ENCODE measurements around the gene MRPL36.

Gene MRPL36

GRCh38 chr5:1757511-1757910, 42.1 kb downstream of the MRPL36 start:
- no peaks in the 10 kb centered on the region for H3K27me3 ChIP-seq (ENCODE audit: control insufficient read depth, insufficient read depth, low read length, poor library complexity, severe bottlenecking)

GRCh38 chr5:1756481-1756880, 43.2 kb downstream of the MRPL36 start:
- no peaks in the 10 kb centered on the region for H3K36me3 ChIP-seq (ENCODE audit: control insufficient read depth, insufficient read depth, low read length)
- 79% methylated on average over 9 to 11 of the region's 11 CpGs for WGBS, 2 experiments
- no peaks in the 10 kb centered on the region for H3K27me3 ChIP-seq (ENCODE audit: control insufficient read depth, insufficient read depth, low read length, poor library complexity, severe bottlenecking)
- H3K4me3 ChIP-seq (ENCODE audit: insufficient read depth, low read depth, low read length) = no peak overlapping the region
- H3K27ac ChIP-seq (ENCODE audit: insufficient read depth, low read depth, low read length, poor library complexity, severe bottlenecking) = no peak overlapping the region
- no peaks in the 10 kb centered on the region for H3K4me1 ChIP-seq (ENCODE audit: control insufficient read depth, insufficient read depth, low read length)
- H3K9me3 ChIP-seq (ENCODE audit: control insufficient read depth, low read length) = no peaks in the 10 kb centered on the region

More at GRCh38 chr5:1757511-1757910, 42.1 kb downstream of the MRPL36 start:
- H3K27ac ChIP-seq (ENCODE audit: insufficient read depth, low read depth, low read length, poor library complexity, severe bottlenecking) = no peak overlapping the region
- H3K36me3 ChIP-seq (ENCODE audit: control insufficient read depth, insufficient read depth, low read length) = no peaks in the 10 kb centered on the region
- H3K4me1 ChIP-seq (ENCODE audit: control insufficient read depth, insufficient read depth, low read length) = no peaks in the 10 kb centered on the region
- H3K9me3 ChIP-seq (ENCODE audit: control insufficient read depth, low read length) = no peaks in the 10 kb centered on the region
- H3K4me3 ChIP-seq (ENCODE audit: insufficient read depth, low read depth, low read length) = no peak overlapping the region
- WGBS, 2 experiments = 88 to 90% methylated on average over 10 of the region's 10 CpGs

- no peaks in the 10 kb centered on the region for H3K9me3 ChIP-seq (ENCODE audit: control insufficient read depth, low read length)
- H3K27ac ChIP-seq (ENCODE audit: insufficient read depth, low read depth, low read length, poor library complexity, severe bottlenecking) = no peak overlapping the region
- no peak overlapping the region for H3K4me3 ChIP-seq (ENCODE audit: insufficient read depth, low read depth, low read length)
- H3K4me1 ChIP-seq (ENCODE audit: control insufficient read depth, insufficient read depth, low read length) = no peaks in the 10 kb centered on the region
- H3K27me3 ChIP-seq (ENCODE audit: control insufficient read depth, insufficient read depth, low read length, poor library complexity, severe bottlenecking) = no peaks in the 10 kb centered on the region
- 82% methylated on average over 14 of the region's 14 CpGs for WGBS, 2 experiments
- H3K36me3 ChIP-seq (ENCODE audit: control insufficient read depth, insufficient read depth, low read length) = no peaks in the 10 kb centered on the region
These were observed 44.2 kb downstream of the MRPL36 start for GRCh38 chr5:1755321-1755949.

- H3K27me3 ChIP-seq (ENCODE audit: control insufficient read depth, insufficient read depth, low read length, poor library complexity, severe bottlenecking) = no peaks in the 10 kb centered on the region
- no peaks in the 10 kb centered on the region for H3K4me1 ChIP-seq (ENCODE audit: control insufficient read depth, insufficient read depth, low read length)
- H3K36me3 ChIP-seq (ENCODE audit: control insufficient read depth, insufficient read depth, low read length) = no peaks in the 10 kb centered on the region
- no peak overlapping the region for H3K4me3 ChIP-seq (ENCODE audit: insufficient read depth, low read depth, low read length)
- no peaks in the 10 kb centered on the region for H3K9me3 ChIP-seq (ENCODE audit: control insufficient read depth, low read length)
- H3K27ac ChIP-seq (ENCODE audit: insufficient read depth, low read depth, low read length, poor library complexity, severe bottlenecking) = no peak overlapping the region
- 92 to 93% methylated on average over 14 of the region's 14 CpGs for WGBS, 2 experiments
These were observed 45.0 kb downstream of the MRPL36 start for GRCh38 chr5:1754531-1755220.

- H3K9me3 ChIP-seq (ENCODE audit: control insufficient read depth, low read length) = no peaks in the 10 kb centered on the region
- H3K4me3 ChIP-seq (ENCODE audit: insufficient read depth, low read depth, low read length) = no peak overlapping the region
- WGBS, 2 experiments = 82 to 83% methylated on average over 8 of the region's 8 CpGs
- H3K27me3 ChIP-seq (ENCODE audit: control insufficient read depth, insufficient read depth, low read length, poor library complexity, severe bottlenecking) = no peaks in the 10 kb centered on the region
- H3K27ac ChIP-seq (ENCODE audit: insufficient read depth, low read depth, low read length, poor library complexity, severe bottlenecking) = no peak overlapping the region
- no peaks in the 10 kb centered on the region for H3K4me1 ChIP-seq (ENCODE audit: control insufficient read depth, insufficient read depth, low read length)
- H3K36me3 ChIP-seq (ENCODE audit: control insufficient read depth, insufficient read depth, low read length) = no peaks in the 10 kb centered on the region
These were observed 46.1 kb downstream of the MRPL36 start for GRCh38 chr5:1753490-1753889.

GRCh38 chr5:1752881-1753280, 46.8 kb downstream of the MRPL36 start:
- no peak overlapping the region for H3K27ac ChIP-seq (ENCODE audit: insufficient read depth, low read depth, low read length, poor library complexity, severe bottlenecking)
- no peaks in the 10 kb centered on the region for H3K36me3 ChIP-seq (ENCODE audit: control insufficient read depth, insufficient read depth, low read length)
- H3K4me3 ChIP-seq (ENCODE audit: insufficient read depth, low read depth, low read length) = no peak overlapping the region
- no peaks in the 10 kb centered on the region for H3K27me3 ChIP-seq (ENCODE audit: control insufficient read depth, insufficient read depth, low read length, poor library complexity, severe bottlenecking)
- no peaks in the 10 kb centered on the region for H3K4me1 ChIP-seq (ENCODE audit: control insufficient read depth, insufficient read depth, low read length)
- WGBS, 2 experiments = 90 to 94% methylated on average over 16 of the region's 16 CpGs
- H3K9me3 ChIP-seq (ENCODE audit: control insufficient read depth, low read length) = no peaks in the 10 kb centered on the region

GRCh38 chr5:1751864-1752822, 47.5 kb downstream of the MRPL36 start:
- Histone ChIP-seq H3K27me3 (ENCODE audit: control insufficient read depth, insufficient read depth, low read length, poor library complexity, severe bottlenecking) (no peaks in the 10 kb centered on the region), H3K36me3 (ENCODE audit: control insufficient read depth, insufficient read depth, low read length) (no peaks in the 10 kb centered on the region), H3K4me1 (ENCODE audit: control insufficient read depth, insufficient read depth, low read length) (no peaks in the 10 kb centered on the region), H3K9me3 (ENCODE audit: control insufficient read depth, low read length) (no peaks in the 10 kb centered on the region), H3K4me3 (ENCODE audit: insufficient read depth, low read depth, low read length) (no peak overlapping the region), H3K27ac (ENCODE audit: insufficient read depth, low read depth, low read length, poor library complexity, severe bottlenecking) (no peak overlapping the region)
- WGBS, 2 experiments = 91 to 94% methylated on average over 27 to 28 of the region's 29 CpGs

GRCh38 chr5:1751026-1751863, 48.4 kb downstream of the MRPL36 start:
- Histone ChIP-seq H3K9me3 (ENCODE audit: control insufficient read depth, low read length) (no peaks in the 10 kb centered on the region), H3K27me3 (ENCODE audit: control insufficient read depth, insufficient read depth, low read length, poor library complexity, severe bottlenecking) (no peaks in the 10 kb centered on the region), H3K4me1 (ENCODE audit: control insufficient read depth, insufficient read depth, low read length) (no peaks in the 10 kb centered on the region), H3K36me3 (ENCODE audit: control insufficient read depth, insufficient read depth, low read length) (no peaks in the 10 kb centered on the region), H3K27ac (ENCODE audit: insufficient read depth, low read depth, low read length, poor library complexity, severe bottlenecking) (no peak overlapping the region), H3K4me3 (ENCODE audit: insufficient read depth, low read depth, low read length) (no peak overlapping the region)
- WGBS, 2 experiments = 71 to 73% methylated on average over 27 of the region's 27 CpGs

- 95% methylated on average over 17 of the region's 17 CpGs for WGBS, 2 experiments
- Histone ChIP-seq H3K4me1 (ENCODE audit: control insufficient read depth, insufficient read depth, low read length) (no peaks in the 10 kb centered on the region), H3K36me3 (ENCODE audit: control insufficient read depth, insufficient read depth, low read length) (no peaks in the 10 kb centered on the region), H3K27ac (ENCODE audit: insufficient read depth, low read depth, low read length, poor library complexity, severe bottlenecking) (no peak overlapping the region), H3K27me3 (ENCODE audit: control insufficient read depth, insufficient read depth, low read length, poor library complexity, severe bottlenecking) (no peaks in the 10 kb centered on the region), H3K9me3 (ENCODE audit: control insufficient read depth, low read length) (no peaks in the 10 kb centered on the region), H3K4me3 (ENCODE audit: insufficient read depth, low read depth, low read length) (no peak overlapping the region)
These were observed 49.2 kb downstream of the MRPL36 start for GRCh38 chr5:1750469-1750868.

All from ectodermal cell (in vitro differentiated cells).